GM19023 (cell line): ENCODE results near the gene SCNN1B.
"Not testable (repeated sequence)": the region's sequence is repeated elsewhere in the genome, so short reads cannot be mapped to it uniquely, and the experiment has no call there.

ENCODE experiments used
- ATAC-seq: cut with Tn5 transposase; IDR thresholded peaks from one replicate; pipeline ENCODE4 v1.9.1; 2021; ENCODE audit warnings: mild to moderate bottlenecking, moderate library complexity; ENCODE audit not compliant: unreplicated experiment

Gene SCNN1B

GRCh38 chr16:23302045-23302956 is at the start of gene SCNN1B:
TSS of gene SCNN1B (plus strand) at chr16:23302302. CDS start at chr16:23348600, 46,298 bp downstream.
- no peak for ATAC-seq

DNA sequence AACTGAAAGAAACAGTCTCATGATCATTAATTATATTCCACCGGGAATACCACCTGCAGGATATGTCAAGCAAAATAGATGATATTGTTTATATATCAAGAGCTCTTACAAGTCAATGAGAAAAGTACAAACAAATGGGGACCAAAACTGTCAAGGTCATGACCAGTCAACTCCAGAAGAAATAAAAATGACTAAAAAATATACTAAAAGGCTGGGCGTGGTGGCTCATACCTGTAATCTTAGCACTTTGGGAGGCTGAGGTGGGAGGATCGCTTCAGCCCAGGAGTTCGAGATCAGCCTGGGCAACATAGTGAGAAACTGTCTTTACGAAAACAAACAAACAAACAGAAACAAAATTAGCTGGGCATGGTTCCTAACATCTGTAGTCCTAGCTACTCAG is 49.8 kb upstream of the SCNN1B start:
- no peak for ATAC-seq

- not testable (repeated sequence) for ATAC-seq
These were observed 48.5 kb upstream of the SCNN1B start for GRCh38 chr16:23253650-23254049.

GRCh38 chr16:23254338-23254737 is 47.8 kb upstream of the SCNN1B start:
- no peak for ATAC-seq

DNA sequence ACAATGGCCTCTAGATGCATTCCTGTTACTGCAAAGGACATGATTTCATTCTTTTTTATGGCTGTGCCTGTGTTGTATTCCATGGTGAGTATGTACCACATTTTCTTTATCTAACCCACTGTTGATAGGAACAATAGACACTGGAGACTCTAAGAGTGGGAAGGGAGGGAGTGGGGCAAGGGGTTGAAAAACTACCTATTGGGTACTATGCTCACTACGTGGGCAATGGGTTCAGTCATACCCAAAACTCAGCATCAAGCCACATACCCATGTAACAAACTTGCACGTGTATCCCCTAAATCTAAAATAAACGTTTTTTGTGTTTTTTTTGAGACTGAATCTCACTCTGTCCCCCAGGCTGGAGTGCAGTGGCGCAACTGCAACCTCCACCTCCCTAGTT is 47.1 kb upstream of the SCNN1B start:
- ATAC-seq: no peak

DNA sequence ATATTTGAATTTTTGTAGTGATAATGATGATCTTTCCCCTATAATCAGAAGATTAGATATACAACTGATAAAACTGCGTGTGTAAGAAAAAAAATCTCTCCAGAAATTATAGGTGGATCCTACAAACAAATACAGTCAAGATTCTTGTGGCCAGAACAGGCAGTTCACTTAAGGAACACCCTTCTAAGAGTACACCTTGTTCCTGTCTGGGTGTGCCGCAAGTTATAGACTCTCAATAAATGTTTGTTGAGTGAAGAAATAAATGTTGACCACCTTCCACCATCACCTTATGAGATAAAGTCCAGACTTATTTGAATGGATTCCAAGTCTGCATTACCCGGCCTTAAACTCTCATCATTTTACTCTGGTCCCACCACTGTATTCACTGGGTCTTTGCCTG is 45.7 kb upstream of the SCNN1B start:
- no peak for ATAC-seq

DNA sequence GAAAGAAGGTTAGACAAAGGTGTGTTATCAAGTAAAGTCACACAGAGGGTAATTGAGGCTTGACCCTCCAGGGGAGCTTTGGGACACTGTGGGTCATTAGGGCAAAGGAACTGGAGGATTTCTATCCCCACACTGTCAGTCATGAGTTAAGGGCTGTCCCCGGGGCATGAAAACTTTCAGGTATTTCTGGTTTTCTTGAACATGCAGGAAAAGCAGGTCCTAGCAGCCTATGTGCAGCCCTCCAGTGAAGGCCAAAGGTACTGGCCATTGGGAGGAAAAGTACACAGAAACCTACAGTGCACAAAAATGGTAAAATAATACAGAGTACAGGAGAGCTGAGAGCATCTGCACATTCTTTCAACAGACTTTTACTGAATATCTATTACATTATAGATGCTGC is 44.4 kb upstream of the SCNN1B start:
- no peak for ATAC-seq

DNA sequence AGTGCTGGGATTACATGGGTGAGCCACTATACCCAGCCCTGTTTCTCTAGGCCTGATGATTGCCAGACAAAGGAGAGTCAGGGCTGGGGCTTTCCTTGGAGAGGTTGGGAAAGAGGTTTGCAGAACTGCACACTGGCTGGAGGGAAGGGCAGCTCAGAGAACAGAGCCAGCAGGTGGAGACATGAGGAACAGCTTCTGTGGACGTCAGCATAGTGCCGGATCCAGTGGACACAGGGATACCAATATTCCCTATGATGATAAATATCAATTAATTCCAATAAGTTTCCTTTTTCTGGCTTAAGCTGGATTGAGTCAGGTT is 43.2 kb upstream of the SCNN1B start:
- no peak for ATAC-seq

DNA sequence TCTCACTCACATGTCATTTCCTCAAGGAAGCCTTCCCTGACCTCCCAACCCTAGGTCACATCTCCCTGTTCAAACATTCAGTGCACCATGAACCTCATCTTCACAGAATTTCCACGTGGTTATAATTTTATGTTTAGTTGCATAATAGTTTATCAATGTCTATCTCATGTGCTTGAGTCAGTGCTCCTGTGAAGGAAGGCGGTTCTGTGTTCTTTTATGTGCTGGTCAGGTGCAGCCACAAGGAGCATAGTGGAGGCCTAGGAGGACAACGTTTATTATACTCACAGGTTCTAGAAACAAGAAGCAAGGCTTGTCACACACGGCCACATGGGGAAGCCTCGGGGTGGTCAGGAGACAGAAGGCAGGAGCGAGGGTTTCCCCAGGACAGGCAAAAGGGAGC is 34.5 kb upstream of the SCNN1B start:
- no peak for ATAC-seq

- no peak for ATAC-seq
These were observed 33.5 kb upstream of the SCNN1B start for GRCh38 chr16:23268561-23268960.

DNA sequence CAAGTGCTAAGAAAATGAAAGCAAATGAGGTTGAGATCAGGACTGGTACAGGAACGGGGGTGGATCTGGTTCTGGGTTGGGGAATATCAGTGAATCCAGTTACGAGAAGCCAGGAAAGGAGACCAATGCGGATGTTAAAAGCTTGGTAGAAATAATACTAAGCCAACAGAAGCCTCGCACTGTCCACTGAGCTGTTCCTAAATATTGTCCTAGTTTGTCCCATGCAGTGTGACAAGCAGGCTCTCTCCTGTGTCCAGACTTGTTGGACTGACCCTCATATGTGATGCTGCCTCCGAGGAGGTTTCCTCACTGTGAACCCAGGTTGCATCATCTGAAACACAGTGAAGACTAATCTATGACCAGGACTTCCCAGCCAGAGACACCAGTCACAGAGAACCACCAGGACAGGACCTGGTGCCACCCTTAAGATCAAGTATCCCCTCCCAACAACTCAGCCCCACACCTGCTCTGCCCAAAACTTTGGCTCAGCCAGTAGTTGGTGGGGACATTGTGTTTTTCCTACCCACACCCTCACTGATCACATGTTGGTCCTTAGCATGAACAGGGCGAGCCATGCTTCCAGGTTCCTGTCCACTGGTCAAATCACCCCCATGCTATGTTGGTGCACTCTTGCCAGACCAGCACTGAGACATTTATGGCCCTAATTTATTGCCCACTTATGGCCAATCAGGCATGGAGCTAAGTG is 32.7 kb upstream of the SCNN1B start:
- no peak for ATAC-seq

GRCh38 chr16:23270654-23271053 is 31.4 kb upstream of the SCNN1B start:
- no peak for ATAC-seq

- no peak for ATAC-seq
These were observed 27.1 kb upstream of the SCNN1B start for GRCh38 chr16:23274968-23275367.

- no peak for ATAC-seq
These were observed 25.3 kb upstream of the SCNN1B start for GRCh38 chr16:23276821-23277220.

DNA sequence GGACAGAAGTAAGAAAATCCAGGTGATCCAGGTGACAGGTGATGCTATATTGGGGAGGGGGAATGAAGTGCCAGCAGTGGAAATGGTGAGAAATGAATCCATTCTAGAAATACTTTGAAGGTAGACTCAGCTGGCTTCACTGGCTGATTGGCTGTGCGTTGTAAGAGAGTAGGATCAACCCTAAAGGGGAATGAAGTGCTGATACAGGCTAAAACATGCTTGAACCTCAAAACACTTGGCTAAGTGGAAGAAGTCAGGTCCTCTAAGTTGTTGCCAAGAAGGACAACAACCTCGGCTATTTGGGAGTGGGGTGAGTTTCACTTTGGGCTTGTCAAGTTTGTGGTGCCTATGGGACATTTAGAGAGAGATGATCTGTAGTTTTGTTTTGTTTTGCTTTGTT is 24.1 kb upstream of the SCNN1B start:
- ATAC-seq: no peak

- no peak for ATAC-seq
These were observed 22.4 kb upstream of the SCNN1B start for GRCh38 chr16:23279721-23280153.

- ATAC-seq: no peak
These were observed 21.6 kb upstream of the SCNN1B start for GRCh38 chr16:23280483-23280967.

GRCh38 chr16:23282568-23282967 is 19.5 kb upstream of the SCNN1B start:
- no peak for ATAC-seq

- no peak for ATAC-seq
These were observed 18.5 kb upstream of the SCNN1B start for GRCh38 chr16:23283571-23283970.

- no peak for ATAC-seq
These were observed 17.5 kb upstream of the SCNN1B start for GRCh38 chr16:23284584-23284983.

GRCh38 chr16:23286131-23286532 is 16.0 kb upstream of the SCNN1B start:
- ATAC-seq: no peak

GRCh38 chr16:23288209-23288608 is 13.9 kb upstream of the SCNN1B start:
- ATAC-seq: no peak
